Measurements from ENCODE around the gene ARSH. TPM values are rescaled to one million over a fixed set of nuclear protein-coding genes. Genes with fewer than 3 reads are reported as not detected.

ARSH gene
- total and polyA plus RNA-seq, 9 of the 15 experiments (the other 6 are each of a cell fraction or from before 2014, with no cell fraction given), result not detected

- intact Hi-C loops (cut with micrococcal nuclease), result no loop called here
- no peaks in the 10 kb centered on the region for H3K36me3 ChIP-seq (ENCODE audit: control insufficient read depth, insufficient read depth, low read length)
- no peak for FAIRE-seq
- no peak for ATAC-seq
- H3K4me2 ChIP-seq (ENCODE audit: insufficient read depth, low read length), result no peak overlapping the region
- TF ChIP-seq STAT5B (CRISPR knock-in tag; IDR thresholded peaks at IDR 0.05), result no peak
- no peak for TF ChIP-seq FOXK1 (CRISPR knock-in tag; IDR thresholded peaks at IDR 0.05; ENCODE audit: borderline replicate concordance)
- TF ChIP-seq NR0B1 (IDR thresholded peaks at IDR 0.05; ENCODE audit: partially characterized antibody), result no peak
- TF ChIP-seq MAFK (IDR thresholded peaks at IDR 0.05; ENCODE audit: low read length), result no peak
- TF ChIP-seq ETV6 (IDR thresholded peaks at IDR 0.05; ENCODE audit: borderline replicate concordance in 1 of 2, low read depth in 2 of 2, low read length in 1 of 2), result no peak
- no peak for TF ChIP-seq ETV6 (CRISPR knock-in tag; IDR thresholded peaks at IDR 0.05; ENCODE audit: borderline replicate concordance)
- TF ChIP-seq RAD51 (IDR thresholded peaks at IDR 0.05; ENCODE audit: borderline replicate concordance, low read depth), result no peak
- no peak for TF ChIP-seq CCAR2 (IDR thresholded peaks at IDR 0.05; ENCODE audit: low read depth, low read length)
- no peak for TF ChIP-seq ZNF280B (CRISPR knock-in tag; IDR thresholded peaks at IDR 0.05)
- TF ChIP-seq ZNF134 (CRISPR knock-in tag; conservative IDR thresholded peaks at IDR 0.05), result no peak
- TF ChIP-seq COPS2 (conservative IDR thresholded peaks at IDR 0.05), result no peak
- TF ChIP-seq HNRNPK (IDR thresholded peaks at IDR 0.05; ENCODE audit: low read depth, low read length, poor library complexity, severe bottlenecking), result no peak
- TF ChIP-seq TRIM25 (IDR thresholded peaks at IDR 0.05; ENCODE audit: borderline replicate concordance), result no peak
- H3K4me3 ChIP-seq, result no peak overlapping the region
- no peaks in the 10 kb centered on the region for H3K9me3 ChIP-seq (replicated peaks; ENCODE audit: control insufficient read depth, insufficient read depth, low read depth, low read length)
- H3K9me1 ChIP-seq (ENCODE audit: control insufficient read depth, insufficient read depth, low read length), result no peaks in the 10 kb centered on the region
- no peak overlapping the region for H3K27ac ChIP-seq (ENCODE audit: extremely low read depth, low read depth, low read length)
- H3K4me1 ChIP-seq (replicated peaks in 1 of 2; ENCODE audit: control insufficient read depth in 2 of 2, insufficient read depth in 2 of 2, low read length in 2 of 2), result no peaks in the 10 kb centered on the region
- H3K79me2 ChIP-seq (ENCODE audit: control insufficient read depth, insufficient read depth, low read length), result no peaks in the 10 kb centered on the region
- in situ Hi-C loops (cut with MboI), result no loop called here
- 0% methylated on average over 2 of the region's 2 CpGs for whole genome bisulfite sequencing (ENCODE audit: insufficient coverage, low coverage, missing lambda C conversion rate)
- DNase-seq (ENCODE audit: extremely low read depth in 1 of 4, low spot score in 3 of 4), result no peak
- ChIA-PET CTCF (ENCODE audit: low intra/inter-chr PET ratio) (no interaction called here), POLR2A (interaction anchor here (1.2 kb wide), 1 partner anchor 13 kb away, joined by 4 read pairs; no protein-coding TSS in a partner anchor)
- H3K27me3 ChIP-seq (ENCODE audit: control insufficient read depth in 2 of 2, insufficient read depth in 2 of 2, low read length in 2 of 2), result peaks cover 0 to 7% of the 10 kb centered on the region in 2 experiments; a peak in 2 of 5 replicates
- H2AFZ ChIP-seq (ENCODE audit: low read depth, low read length), result no peak overlapping the region
- no peak overlapping the region for H3K9ac ChIP-seq (ENCODE audit: insufficient read depth in 1 of 2, low read depth in 2 of 2, low read length in 2 of 2)
- BruUV-seq (replicated peaks), result no TSS peak
- no peaks in the 10 kb centered on the region for H4K20me1 ChIP-seq (replicated peaks; ENCODE audit: control insufficient read depth, insufficient read depth, low read length)
Observed at GRCh38 chrX:2989565-2989964, 16.8 kb upstream of the ARSH start.

All from K562 (cell line).